ENCODE data around the gene MILR1.
"Not testable (repeated sequence)": the region's sequence is repeated elsewhere in the genome, so short reads cannot be mapped to it uniquely, and the experiment has no call there.

The MILR1 gene

DNA sequence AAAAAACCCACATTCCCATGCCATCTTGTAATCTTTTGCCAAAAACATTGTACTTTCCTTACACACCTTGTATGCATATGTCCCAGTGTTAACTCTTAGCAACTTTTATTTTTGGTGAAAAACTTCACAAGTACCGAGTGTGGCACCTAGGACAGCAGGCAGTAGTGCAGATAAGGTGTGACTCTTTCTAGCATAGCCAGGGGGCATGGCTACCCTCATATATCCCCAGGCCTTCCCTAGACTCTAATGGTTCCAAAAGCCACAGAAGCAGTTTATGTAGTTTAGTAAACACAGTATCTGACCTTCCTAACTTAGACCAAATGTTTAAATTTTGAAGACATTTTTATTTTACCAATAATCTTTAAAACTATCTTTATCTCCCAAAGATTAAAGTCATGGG is 20.5 kb upstream of the MILR1 start:
- no peak for DNase-seq (ENCODE audit: low read depth in 2 of 2)

DNA sequence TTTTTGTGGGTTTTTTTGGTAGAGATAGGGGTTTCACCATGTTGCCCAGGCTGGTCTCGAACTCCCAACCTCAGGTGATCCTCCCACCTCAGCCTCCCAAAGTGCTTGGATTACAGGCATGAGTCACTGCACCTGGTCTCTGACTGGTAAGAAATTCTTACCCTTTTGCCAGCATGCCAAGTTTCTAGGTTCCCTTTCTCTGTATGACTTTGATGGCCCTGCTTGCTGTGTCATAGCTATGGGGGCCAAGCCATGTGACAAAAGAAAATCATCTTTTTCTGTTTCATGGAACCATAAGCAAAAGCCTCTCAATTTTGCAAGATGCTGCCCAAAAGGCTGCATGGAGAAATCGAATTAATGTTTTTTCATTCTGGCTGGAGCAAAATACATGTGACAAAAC is 18.9 kb upstream of the MILR1 start:
- not testable (repeated sequence) for DNase-seq (ENCODE audit: low read depth in 2 of 2)

DNA sequence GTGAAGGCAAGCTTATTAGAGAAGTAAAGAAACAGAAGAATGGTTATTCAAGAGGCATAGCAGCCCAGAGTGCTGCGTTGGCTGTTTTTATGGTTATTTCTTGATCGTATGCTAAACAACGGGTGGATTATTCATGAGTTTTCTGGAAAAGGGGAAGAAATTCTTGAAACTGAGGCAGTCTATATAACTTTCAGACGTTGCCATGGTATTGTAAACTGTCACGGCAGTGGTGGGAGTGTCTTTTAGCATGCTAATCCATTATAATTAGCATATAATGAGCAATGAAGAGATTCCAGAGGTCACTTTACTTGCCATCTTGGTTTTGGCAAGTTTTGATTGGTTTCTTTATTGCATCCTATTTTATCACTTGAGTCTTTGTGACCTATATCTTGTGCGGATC is 17.4 kb upstream of the MILR1 start:
- DNase-seq (ENCODE audit: low read depth in 2 of 2), result no peak

DNA sequence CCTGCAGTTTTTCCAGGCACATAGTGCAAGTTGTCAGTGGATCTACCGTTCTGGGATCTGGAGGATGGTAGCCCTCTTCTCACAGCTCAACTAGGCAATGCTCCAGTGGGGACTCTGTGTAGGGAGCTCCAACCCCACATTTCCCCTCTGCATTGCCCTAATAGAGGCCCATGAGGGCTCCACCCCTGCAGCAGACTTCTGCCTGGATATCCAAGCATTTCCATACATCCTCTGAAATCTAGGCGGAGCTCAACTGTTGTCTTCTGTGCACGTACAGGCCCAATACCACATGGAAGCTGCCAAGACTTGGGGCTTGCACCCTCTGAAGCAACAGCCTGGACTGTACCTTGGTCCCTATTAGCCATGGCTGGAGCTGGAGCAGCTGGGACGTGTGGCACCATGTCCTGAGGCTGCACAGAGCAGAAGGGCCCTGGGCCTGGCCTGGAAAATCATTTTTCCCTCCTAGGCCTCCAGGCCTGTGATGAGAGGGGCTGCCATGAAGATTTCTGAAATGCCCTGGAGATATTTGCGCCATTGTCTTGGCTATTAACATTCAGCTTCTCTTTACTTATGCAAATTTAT is 10.9 kb upstream of the MILR1 start:
- DNase-seq (ENCODE audit: low read depth in 2 of 2), result no peak

DNA sequence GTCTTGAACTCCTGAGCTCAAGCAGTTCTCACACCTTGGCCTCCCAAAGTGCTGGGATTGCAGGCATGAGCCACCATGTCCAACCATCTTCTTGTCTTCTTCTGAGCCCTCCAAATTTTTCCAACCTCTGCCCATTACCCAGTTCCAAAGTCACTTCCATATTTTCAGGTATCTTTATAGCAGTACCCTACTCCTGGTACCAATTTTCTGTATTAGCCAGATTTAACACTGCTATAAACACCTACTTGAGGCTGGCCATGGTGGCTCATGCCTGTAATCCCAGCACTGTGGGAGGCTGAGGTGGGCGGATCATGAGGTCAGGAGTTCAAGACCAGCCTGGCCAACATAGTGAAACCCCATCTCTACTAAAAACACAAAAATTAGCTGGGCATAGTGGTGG is 9.4 kb upstream of the MILR1 start:
- not testable (repeated sequence) for DNase-seq (ENCODE audit: low read depth in 2 of 2)

GRCh38 chr17:64439956-64440355 is 9.0 kb upstream of the MILR1 start:
- DNase-seq (ENCODE audit: low read depth in 2 of 2), result no peak

GRCh38 chr17:64441772-64442540 is 7.0 kb upstream of the MILR1 start:
- DNase-seq (ENCODE audit: low read depth in 2 of 2), result peak in 1 of 2 experiments; percentile 22

DNA sequence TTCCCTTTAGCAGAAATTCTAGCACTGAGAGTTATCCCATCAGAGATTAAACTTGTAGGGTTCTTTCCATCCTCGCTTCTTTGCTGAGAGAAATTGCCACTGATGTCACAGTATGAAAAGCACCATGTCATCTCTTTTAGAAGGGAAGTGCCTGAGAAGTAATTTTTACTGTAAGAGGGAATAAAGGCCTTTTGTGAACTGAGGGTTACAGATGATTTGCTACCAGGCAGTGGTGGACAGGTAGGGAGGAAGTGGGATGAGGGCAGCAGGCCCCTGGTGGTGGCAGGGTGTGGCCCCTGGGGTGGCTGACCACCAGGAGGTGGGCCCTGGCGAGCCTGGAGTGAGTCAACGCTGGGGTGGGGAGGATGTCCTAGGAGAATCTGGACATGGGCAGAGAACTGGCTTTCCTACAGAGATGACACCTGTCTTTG is 6.4 kb upstream of the MILR1 start:
- DNase-seq (ENCODE audit: low read depth in 2 of 2), result no peak

DNA sequence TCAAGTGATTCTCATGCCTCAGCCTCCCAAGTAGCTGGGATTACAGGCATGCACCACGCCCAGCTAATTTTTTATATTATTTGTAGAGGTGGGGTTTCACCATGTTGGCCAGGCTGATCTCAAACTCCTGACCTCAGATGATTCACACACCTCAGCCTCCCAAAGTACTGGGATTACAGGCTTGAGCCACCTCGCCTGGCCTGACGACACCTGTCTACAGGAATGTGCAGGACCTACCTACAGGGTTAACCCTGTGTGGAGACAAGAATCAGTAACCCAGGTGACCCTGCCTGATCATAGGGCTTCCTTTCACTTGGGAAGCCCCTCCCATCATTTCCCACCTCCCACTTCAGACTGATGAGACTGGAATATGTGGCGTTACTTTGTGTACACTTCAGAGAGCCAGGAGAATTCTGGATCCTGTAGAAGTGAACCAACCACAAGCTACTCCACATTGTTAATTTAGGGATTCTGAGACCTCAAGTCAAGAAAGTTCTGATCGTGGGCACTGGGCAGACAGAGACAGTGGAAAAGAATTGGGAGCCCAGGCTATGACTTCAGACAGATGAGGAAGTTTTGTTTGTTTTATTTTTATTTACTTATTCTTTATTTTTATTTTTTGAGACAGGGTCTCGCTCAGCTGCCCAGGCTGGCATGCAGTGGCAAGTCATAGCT is 5.7 kb upstream of the MILR1 start:
- no peak for DNase-seq (ENCODE audit: low read depth in 2 of 2)

- no peak for DNase-seq (ENCODE audit: low read depth in 2 of 2)
Measured at GRCh38 chr17:64447526-64447925, 1.4 kb upstream of the MILR1 start.

DNA sequence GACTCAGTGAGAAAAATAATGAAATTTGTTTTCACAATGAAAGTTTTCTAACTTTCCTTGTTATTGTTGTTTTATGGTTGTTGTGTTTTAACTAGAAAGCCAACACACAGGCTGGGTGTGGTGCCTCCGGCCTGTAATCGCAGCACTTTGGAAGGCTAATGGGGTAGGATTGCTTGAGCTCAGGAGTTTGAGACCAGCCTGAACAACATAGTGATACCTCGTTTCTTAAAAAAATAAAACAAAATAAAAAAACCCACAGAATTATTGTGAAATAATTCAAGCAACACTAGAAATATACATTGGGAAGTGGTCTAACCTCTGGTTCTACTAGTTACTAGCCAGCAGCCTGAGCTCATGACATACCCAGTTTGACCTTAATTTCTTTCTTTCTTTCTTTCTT is 630 bp downstream of the MILR1 start:
- DNase-seq (ENCODE audit: low read depth in 2 of 2), result no peak

DNA sequence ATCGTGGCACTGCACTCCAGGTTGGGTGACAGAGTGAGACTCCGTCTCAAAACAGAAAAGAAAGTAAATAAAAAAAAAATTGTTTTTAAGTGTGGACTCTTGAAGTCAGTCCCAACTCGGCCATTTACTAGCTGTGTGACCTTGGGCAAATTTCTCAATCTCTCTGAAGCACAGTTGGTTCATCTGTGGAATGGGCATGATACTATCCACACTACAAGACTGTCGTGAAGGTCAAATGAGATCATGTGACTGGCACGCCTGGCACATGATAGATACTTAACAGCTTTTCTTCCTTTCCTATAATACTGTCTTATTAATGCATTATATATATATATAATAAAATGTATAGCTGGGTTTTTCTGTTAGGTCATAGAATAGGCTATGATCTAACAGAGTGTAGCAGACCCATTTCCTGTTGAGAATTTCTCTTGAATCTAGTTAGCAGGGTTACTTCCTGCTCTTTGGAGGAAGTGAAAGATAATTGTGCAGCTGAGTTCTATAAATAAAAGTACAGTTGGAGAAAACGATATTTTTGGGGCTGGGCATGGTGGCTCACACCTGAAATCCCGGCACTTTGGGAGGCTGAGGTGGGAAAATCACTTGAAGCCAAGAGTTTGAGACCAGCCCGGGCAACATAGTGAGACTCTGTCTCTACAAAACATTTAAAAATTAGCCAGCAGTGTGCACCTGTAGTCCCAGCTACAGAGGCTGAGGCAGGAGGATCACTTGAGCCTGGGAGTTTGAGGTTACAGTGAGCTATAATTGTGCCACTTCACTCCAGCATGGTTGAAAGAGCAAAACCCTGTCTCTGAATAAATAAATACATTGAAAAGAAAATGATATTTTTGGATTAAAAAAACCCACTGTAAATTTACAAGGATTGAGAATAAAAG is 7.3 kb downstream of the MILR1 start:
- no peak for DNase-seq (ENCODE audit: low read depth in 2 of 2)

DNA sequence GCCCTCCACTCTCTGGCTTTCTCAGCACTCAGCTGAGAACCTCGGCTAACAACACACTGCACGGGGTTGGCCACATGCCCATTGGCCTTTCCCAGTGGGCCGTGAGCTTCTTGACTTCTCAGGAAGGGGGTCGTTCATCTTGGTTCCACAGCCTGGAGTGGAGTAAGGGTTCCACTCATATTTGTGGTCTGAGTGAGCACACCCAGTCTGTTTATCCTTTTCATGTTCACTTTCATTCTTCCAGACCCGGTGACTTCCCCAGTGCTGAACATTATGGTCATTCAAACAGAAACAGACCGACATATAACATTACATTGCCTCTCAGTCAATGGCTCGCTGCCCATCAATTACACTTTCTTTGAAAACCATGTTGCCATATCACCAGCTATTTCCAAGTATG is 8.2 kb downstream of the MILR1 start:
- DNase-seq (ENCODE audit: low read depth in 2 of 2), result no peak

DNA sequence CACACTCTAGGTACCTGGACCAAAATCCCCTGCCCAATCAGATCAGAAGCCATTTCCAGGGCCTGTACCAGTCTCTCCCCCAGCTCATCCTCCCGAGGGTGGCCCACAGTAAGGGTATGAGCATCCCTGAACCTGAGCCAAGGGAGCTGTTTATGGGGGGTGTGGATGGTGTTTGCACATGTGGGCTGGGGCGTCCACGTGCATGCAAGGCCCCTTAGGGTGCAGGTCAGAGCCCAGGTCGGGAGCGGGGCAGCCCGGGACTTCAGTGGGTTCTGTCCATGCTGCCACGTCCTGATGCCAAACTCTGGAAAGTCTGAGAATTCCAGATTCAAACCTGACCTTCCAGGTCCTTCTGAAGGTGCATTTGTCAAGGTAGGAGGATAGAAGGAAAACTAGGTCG is 9.8 kb downstream of the MILR1 start:
- no peak for DNase-seq (ENCODE audit: low read depth in 2 of 2)

DNA sequence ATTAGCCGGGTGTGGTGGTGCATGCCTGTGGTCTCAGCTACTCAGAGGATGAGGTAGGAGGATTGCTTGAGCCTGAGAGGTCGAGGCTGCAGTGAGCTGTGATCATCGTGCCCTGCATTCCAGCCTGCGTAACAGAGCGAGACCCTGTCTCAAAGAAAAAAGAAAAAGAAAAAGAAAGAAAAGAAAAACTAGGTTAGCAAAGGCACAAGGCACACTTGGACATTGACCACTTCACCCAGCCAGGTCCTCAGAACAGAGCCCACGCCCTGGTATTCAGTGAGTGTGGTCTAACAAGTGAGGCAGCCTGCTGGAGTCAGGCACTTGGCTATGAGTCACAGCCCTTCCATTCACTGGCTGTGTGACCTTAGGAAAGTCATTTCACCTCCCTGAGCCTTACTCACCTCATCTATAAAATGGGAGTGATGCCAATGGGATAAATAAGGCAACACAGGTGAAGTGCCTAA is 10.4 kb downstream of the MILR1 start:
- no peak for DNase-seq (ENCODE audit: low read depth in 2 of 2)

- not testable (repeated sequence) for DNase-seq (ENCODE audit: low read depth in 2 of 2)
Measured at GRCh38 chr17:64459818-64460217, 10.9 kb downstream of the MILR1 start.

- no peak for DNase-seq (ENCODE audit: low read depth in 2 of 2)
Measured at GRCh38 chr17:64460955-64461354, 12.0 kb downstream of the MILR1 start.

DNA sequence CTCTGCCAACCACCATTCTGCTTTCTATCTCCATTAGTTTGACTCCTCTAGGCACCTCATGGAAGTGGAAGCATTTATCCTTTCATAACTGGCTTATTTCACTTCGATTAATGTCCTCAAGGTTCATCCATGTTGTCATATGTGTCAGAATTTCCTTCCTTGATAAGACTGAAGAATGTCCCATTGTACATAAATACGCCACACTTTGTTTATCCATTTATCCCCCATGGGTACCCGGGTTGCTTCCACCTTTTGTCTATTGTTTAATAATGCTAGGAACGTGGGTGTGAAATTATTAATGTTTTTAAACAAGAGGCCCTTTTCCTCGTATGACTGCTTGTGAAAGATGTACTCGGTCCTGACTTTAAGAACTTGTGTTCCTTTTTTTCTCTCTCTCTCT is 12.9 kb downstream of the MILR1 start:
- no peak for DNase-seq (ENCODE audit: low read depth in 2 of 2)

DNA sequence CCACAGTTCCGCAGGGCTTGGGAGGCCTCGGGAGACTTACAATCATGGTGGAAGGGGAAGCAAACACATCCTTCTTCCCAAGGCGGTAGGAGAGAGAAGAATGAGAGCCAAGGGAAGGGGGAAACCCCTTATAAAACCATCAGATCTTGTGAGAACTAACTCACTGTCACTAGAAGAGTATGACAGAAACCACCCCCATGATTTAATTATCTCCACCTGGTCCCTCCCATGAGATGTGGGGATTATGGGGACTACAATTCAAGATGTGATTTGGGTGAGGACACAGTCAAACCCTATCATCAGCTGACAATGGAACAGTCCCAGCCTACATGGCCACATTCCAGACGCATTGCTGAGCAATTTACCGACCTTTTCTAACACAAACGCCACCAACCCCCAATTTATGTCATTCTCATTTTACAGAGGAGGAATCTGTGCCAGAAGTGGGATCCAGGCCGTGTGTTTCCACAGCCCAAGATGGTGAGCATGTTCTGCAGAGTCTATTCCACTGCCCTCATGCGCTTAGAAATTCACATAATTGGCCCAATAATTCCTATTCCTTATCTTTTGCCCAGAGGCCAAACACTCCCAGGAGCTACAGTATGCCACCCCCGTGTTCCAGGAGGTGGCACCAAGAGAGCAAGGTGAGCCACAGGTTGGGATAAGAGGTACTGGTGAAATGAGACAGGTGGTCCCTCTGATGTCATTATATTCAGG is 17.3 kb downstream of the MILR1 start:
- no peak for DNase-seq (ENCODE audit: low read depth in 2 of 2)

- not testable (repeated sequence) for DNase-seq (ENCODE audit: low read depth in 2 of 2)
Measured at GRCh38 chr17:64466834-64467233, 17.9 kb downstream of the MILR1 start.

DNA sequence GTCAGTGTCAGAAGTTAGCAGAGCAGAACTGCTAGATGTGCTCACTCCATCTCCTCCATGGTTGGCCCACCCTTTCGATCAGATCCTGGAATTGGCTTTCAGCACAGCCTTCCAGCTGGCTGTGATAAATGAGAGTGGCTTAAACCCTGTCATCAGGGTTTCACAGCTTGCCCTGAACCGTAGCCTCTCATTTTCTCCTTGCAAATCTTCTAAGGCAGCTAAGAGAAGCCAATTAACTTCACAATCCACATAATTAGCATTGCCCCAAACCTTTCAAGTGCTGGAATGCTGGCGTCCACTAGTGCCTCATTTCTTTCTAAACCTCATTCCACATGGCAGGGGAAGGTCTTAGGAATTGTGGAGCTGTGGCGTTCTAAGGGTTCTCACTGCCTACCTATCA is 21.7 kb downstream of the MILR1 start:
- DNase-seq (ENCODE audit: low read depth in 2 of 2), result no peak
